ENCODE data around the gene KIFC1.

DNA sequence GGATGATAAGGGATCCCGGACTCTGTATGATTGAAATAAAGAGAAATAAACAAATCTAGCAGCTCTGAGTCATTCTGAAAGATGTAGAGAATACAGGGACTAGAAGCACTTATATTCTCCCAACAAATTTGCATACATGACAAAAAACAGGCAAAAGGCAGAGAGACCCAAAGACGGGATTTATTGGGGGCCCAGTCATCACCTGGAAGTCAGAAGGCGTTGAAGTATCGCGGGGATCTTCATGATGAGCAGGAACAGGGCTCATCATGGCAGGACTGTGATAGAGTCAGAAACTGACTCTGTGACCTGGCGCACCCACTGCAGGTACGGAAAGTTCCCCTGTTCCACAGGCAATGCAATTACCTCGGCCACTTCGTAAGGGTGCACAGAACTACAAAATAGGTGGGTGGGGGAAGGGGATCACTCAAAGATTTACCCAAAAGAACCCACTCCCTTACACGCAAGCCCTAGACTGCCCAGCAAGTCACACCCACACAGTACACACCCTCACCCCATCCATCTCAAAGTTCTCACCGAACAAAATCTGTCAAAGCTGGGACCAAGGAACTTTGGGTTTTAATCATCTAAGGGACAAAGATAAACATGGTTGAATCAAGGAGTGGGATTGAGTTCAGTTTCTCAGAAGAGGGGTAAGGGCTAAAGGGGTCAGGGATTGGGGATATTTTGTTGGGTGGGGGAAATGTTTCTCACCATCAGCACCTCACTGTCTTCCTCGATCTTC is 24.9 kb downstream of the KIFC1 start:
- TF ChIP-seq POLR2A (IDR thresholded peaks at IDR 0.05; ENCODE audit: low read depth, low read length) (peak; percentile 56), TAF1 (IDR thresholded peaks at IDR 0.05; ENCODE audit: borderline replicate concordance, low read depth, low read length) (peak; percentile 26; the same call in 1 of the 2 replicates), POLR2AphosphoS5 (IDR thresholded peaks at IDR 0.05; ENCODE audit: low read depth, low read length) (no peak)
